Gastroesophageal sphincter (tissue), 3 donors: ENCODE measurements around the gene YAP1.

Experiments used
- EP300 ChIP-seq: sonication (generic); formaldehyde crosslinking; IDR thresholded peaks from one replicate; pipeline ENCODE4 v1.6.1; 2017; ENCODE audit warnings: antibody characterized with exemption, mild to moderate bottlenecking
- POLR2A ChIP-seq, 2 donors: fragments of 450-650 bp; IDR thresholded peaks; one replicate each; pipeline ENCODE4 v1.6.1; 2017; ENCODE audit warnings: antibody characterized with exemption in 2 of 2, mild to moderate bottlenecking in 2 of 2, moderate library complexity in 1 of 2
- POLR2AphosphoS5 ChIP-seq: sonication (generic); formaldehyde crosslinking; IDR thresholded peaks from one replicate; pipeline ENCODE4 v1.6.1; 2017; ENCODE audit warnings: antibody characterized with exemption
- TF ChIP-seq, protein P1 (sequence below), 4 experiments: fragments of 200-600 bp in 2 of 4; fragments of 450-650 bp in 2 of 4; sonication (generic) in 1 of 4; IDR thresholded peaks; one replicate each; pipeline ENCODE4 v1.5.1; 2017 to 2019; ENCODE audit warnings: antibody characterized with exemption in 4 of 4, mild to moderate bottlenecking in 2 of 4, moderate library complexity in 2 of 4

- TF ChIP-seq, protein P1, sequence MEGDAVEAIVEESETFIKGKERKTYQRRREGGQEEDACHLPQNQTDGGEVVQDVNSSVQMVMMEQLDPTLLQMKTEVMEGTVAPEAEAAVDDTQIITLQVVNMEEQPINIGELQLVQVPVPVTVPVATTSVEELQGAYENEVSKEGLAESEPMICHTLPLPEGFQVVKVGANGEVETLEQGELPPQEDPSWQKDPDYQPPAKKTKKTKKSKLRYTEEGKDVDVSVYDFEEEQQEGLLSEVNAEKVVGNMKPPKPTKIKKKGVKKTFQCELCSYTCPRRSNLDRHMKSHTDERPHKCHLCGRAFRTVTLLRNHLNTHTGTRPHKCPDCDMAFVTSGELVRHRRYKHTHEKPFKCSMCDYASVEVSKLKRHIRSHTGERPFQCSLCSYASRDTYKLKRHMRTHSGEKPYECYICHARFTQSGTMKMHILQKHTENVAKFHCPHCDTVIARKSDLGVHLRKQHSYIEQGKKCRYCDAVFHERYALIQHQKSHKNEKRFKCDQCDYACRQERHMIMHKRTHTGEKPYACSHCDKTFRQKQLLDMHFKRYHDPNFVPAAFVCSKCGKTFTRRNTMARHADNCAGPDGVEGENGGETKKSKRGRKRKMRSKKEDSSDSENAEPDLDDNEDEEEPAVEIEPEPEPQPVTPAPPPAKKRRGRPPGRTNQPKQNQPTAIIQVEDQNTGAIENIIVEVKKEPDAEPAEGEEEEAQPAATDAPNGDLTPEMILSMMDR (IDR thresholded peaks at IDR 0.05): no peak
- no peak for TF ChIP-seq POLR2A (IDR thresholded peaks at IDR 0.05)
- no peak for TF ChIP-seq POLR2AphosphoS5
- TF ChIP-seq EP300: no peak
Observed at GRCh38 chr11:102196351-102196750, 86.1 kb downstream of the YAP1 start.
